GM12872 (cell line): ENCODE data around the gene SMCR8.

Source experiments
- CTCF ChIP-seq: IDR thresholded peaks from 3 replicates; pipeline ENCODE4 v1.5.1; 2011; ENCODE audit warnings: low read depth, mild to moderate bottlenecking, low read length, moderate library complexity; ENCODE audit not compliant: insufficient read depth

SMCR8 gene

DNA sequence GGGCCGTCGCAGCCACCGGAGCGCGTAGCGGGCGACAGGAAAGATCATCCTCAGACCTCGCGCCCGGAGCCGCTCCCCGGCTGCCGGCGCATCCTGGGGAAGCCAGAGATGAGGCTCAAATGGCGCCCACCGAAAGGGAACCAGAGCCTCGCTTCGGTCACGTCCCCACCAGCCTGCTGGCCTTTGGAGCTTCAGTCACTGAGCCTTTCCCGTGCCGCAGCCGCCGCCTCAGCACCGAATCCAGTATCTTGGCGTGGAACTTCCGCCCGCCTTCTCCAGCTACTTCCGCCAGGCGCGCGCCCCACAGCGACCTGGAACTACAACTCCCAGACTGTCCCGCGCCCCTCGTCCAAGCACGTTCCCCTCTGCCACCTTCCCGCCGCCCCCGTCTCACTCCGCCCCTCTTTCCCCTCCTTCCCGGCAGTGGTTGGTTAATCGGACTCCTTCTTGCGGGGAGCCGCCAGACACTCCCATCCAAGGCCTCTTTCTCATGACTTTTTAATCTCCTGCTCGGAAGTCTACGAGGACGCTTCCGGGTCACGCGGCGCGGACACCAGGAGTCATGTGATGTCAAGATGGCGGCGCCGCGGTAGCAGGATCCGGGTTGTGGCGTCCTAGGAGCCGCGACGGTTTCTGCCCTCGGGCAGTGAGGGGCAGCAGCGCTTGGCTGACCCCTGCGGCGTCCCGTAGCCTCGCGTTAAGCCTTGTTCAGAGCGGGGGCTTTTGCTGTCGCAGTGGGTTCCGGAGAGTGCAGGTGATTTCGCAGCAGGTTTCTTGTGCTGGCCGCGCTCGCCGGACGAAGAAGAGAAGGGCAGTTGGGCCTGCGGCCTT, at the start of gene SMCR8, which contains the start of gene TOP3A:
TSS of gene SMCR8 (plus strand) at position 563 of the 831 bp plus-strand sequence. CDS start 497 bp downstream, outside the sequence.
TSS of gene TOP3A (minus strand) at position 264 of the 831 bp plus-strand sequence. CDS start at position 48, 216 bp downstream.
- TF ChIP-seq CTCF = no peak

- no peak for TF ChIP-seq CTCF
Observed at GRCh38 chr17:18267366-18267765, 47.7 kb upstream of the SMCR8 start.

GRCh38 chr17:18267927-18268711, 47.0 kb upstream of the SMCR8 start:
- no peak for TF ChIP-seq CTCF

DNA sequence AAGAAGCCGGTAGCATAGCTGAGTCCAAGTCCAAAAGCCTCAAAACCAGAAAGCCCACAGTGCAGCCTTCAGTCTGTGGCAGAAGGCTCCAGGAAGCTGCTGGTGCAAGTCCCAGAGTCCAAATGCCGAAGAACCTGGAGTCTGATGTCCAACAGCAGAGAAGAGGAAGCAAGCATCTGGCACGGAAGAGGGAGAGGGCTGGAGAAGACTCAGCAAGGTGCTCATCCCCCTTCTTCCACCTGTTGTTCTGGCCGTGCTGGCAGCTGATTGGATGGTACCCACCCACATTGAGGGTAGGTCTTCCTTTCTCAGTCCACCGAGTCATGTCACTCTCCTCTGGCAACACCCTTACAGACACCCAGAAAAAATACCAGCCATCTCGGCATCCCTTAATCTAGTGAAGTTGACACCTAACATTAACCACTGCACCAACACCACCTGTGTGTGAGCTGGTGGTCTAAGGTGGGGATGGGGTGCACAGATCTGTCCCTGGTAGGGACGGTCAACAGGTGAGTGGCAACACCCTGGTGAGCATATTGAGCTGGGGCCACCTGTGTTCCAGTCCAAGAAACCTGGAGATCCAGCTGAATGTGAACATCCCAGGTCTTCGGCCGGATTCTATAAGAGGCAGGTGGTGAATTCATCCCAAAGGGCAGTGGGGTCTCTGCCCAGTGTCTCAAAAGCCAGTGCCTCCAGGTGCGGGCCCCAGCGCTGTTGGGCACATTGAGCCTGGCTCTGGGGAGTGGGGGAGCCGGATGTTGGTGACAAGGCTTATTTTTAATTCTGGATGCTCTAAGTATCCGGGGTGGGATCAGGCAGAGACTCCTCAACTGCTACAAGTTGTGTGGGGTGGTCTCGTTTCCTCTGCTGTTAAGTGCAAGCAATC, 44.8 kb upstream of the SMCR8 start:
- no peak for TF ChIP-seq CTCF

- TF ChIP-seq CTCF = no peak
Observed at GRCh38 chr17:18277076-18277475, 38.0 kb upstream of the SMCR8 start.

DNA sequence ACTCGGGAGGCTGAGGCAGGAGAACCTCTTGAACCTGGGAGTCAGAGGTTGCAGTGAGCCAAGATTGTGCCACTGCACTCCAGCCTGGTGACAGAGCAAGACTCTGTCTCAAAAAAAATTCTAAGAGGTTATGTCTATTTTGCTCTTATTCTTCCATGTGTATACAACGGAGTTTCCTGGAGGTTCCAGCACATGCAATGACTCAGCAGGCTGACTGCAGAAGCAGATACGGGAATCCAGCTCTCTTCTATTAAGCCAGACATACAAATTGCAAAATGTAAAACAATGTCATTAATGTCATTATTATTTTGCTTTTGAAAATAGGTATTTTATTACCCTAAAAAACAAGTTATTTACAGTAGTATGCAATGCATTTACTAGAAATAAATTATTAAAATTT, 36.2 kb upstream of the SMCR8 start:
- no peak for TF ChIP-seq CTCF
